ENCODE measurements around the gene DPYD.

The DPYD gene

GRCh38 chr1:97412737-97413136 lies 508.1 kb downstream of the DPYD start:
- Histone ChIP-seq H3K9me3 (ENCODE audit: control insufficient read depth, insufficient read depth, low read length) (no peaks in the 10 kb centered on the region), H3K36me3 (ENCODE audit: control insufficient read depth, insufficient read depth, low read length) (no peaks in the 10 kb centered on the region), H3K27me3 (ENCODE audit: control insufficient read depth, insufficient read depth, low read length) (no peaks in the 10 kb centered on the region), H3K9ac (ENCODE audit: low read depth, low read length) (no peak overlapping the region), H3K4me1 (ENCODE audit: control insufficient read depth, insufficient read depth, low read length) (no peaks in the 10 kb centered on the region), H3K4me3 (ENCODE audit: low read depth, low read length) (no peak overlapping the region)

- Histone ChIP-seq H3K4me3 (ENCODE audit: low read depth, low read length) (no peak overlapping the region), H3K36me3 (ENCODE audit: control insufficient read depth, insufficient read depth, low read length) (no peaks in the 10 kb centered on the region), H3K9ac (ENCODE audit: low read depth, low read length) (no peak overlapping the region), H3K4me1 (ENCODE audit: control insufficient read depth, insufficient read depth, low read length) (no peaks in the 10 kb centered on the region), H3K9me3 (ENCODE audit: control insufficient read depth, insufficient read depth, low read length) (no peaks in the 10 kb centered on the region), H3K27me3 (ENCODE audit: control insufficient read depth, insufficient read depth, low read length) (no peaks in the 10 kb centered on the region)
Observed at GRCh38 chr1:97412166-97412565, 508.7 kb downstream of the DPYD start.

- Histone ChIP-seq H3K9me3 (ENCODE audit: control insufficient read depth, insufficient read depth, low read length) (no peaks in the 10 kb centered on the region), H3K4me1 (ENCODE audit: control insufficient read depth, insufficient read depth, low read length) (no peaks in the 10 kb centered on the region), H3K27me3 (ENCODE audit: control insufficient read depth, insufficient read depth, low read length) (no peaks in the 10 kb centered on the region), H3K9ac (ENCODE audit: low read depth, low read length) (no peak overlapping the region), H3K4me3 (ENCODE audit: low read depth, low read length) (no peak overlapping the region), H3K36me3 (ENCODE audit: control insufficient read depth, insufficient read depth, low read length) (no peaks in the 10 kb centered on the region)
Observed at GRCh38 chr1:97396463-97396862, 524.4 kb downstream of the DPYD start.

GRCh38 chr1:97392701-97393100 lies 528.1 kb downstream of the DPYD start:
- H3K9me3 ChIP-seq (ENCODE audit: control insufficient read depth, insufficient read depth, low read length), result no peaks in the 10 kb centered on the region
- no peaks in the 10 kb centered on the region for H3K36me3 ChIP-seq (ENCODE audit: control insufficient read depth, insufficient read depth, low read length)

GRCh38 chr1:97385536-97386277 lies 535.1 kb downstream of the DPYD start:
- no peaks in the 10 kb centered on the region for H3K9me3 ChIP-seq (ENCODE audit: control insufficient read depth, insufficient read depth, low read length)
- no peaks in the 10 kb centered on the region for H3K27me3 ChIP-seq (ENCODE audit: control insufficient read depth, insufficient read depth, low read length)
- H3K36me3 ChIP-seq (ENCODE audit: control insufficient read depth, insufficient read depth, low read length), result no peaks in the 10 kb centered on the region
- H3K9ac ChIP-seq (ENCODE audit: low read depth, low read length), result no peak overlapping the region
- H3K4me3 ChIP-seq (ENCODE audit: low read depth, low read length), result no peak overlapping the region
- H3K4me1 ChIP-seq (ENCODE audit: control insufficient read depth, insufficient read depth, low read length), result no peaks in the 10 kb centered on the region

More at GRCh38 chr1:97392701-97393100, 528.1 kb downstream of the DPYD start:
- H3K27me3 ChIP-seq (ENCODE audit: control insufficient read depth, insufficient read depth, low read length), result no peaks in the 10 kb centered on the region
- H3K4me3 ChIP-seq (ENCODE audit: low read depth, low read length), result no peak overlapping the region
- no peaks in the 10 kb centered on the region for H3K4me1 ChIP-seq (ENCODE audit: control insufficient read depth, insufficient read depth, low read length)
- H3K9ac ChIP-seq (ENCODE audit: low read depth, low read length), result no peak overlapping the region

- Histone ChIP-seq H3K27me3 (ENCODE audit: control insufficient read depth, insufficient read depth, low read length) (no peaks in the 10 kb centered on the region), H3K9ac (ENCODE audit: low read depth, low read length) (no peak overlapping the region), H3K9me3 (ENCODE audit: control insufficient read depth, insufficient read depth, low read length) (no peaks in the 10 kb centered on the region), H3K36me3 (ENCODE audit: control insufficient read depth, insufficient read depth, low read length) (no peaks in the 10 kb centered on the region), H3K4me1 (ENCODE audit: control insufficient read depth, insufficient read depth, low read length) (no peaks in the 10 kb centered on the region), H3K4me3 (ENCODE audit: low read depth, low read length) (no peak overlapping the region)
Observed at GRCh38 chr1:97384294-97384968, 536.4 kb downstream of the DPYD start.

GRCh38 chr1:97383797-97384196 lies 537.0 kb downstream of the DPYD start:
- Histone ChIP-seq H3K4me1 (ENCODE audit: control insufficient read depth, insufficient read depth, low read length) (no peaks in the 10 kb centered on the region), H3K9ac (ENCODE audit: low read depth, low read length) (no peak overlapping the region), H3K9me3 (ENCODE audit: control insufficient read depth, insufficient read depth, low read length) (no peaks in the 10 kb centered on the region), H3K4me3 (ENCODE audit: low read depth, low read length) (no peak overlapping the region), H3K27me3 (ENCODE audit: control insufficient read depth, insufficient read depth, low read length) (no peaks in the 10 kb centered on the region), H3K36me3 (ENCODE audit: control insufficient read depth, insufficient read depth, low read length) (no peaks in the 10 kb centered on the region)

GRCh38 chr1:97382206-97382605 lies 538.6 kb downstream of the DPYD start:
- no peaks in the 10 kb centered on the region for H3K9me3 ChIP-seq (ENCODE audit: control insufficient read depth, insufficient read depth, low read length)
- H3K4me3 ChIP-seq (ENCODE audit: low read depth, low read length), result no peak overlapping the region
- no peaks in the 10 kb centered on the region for H3K36me3 ChIP-seq (ENCODE audit: control insufficient read depth, insufficient read depth, low read length)
- no peaks in the 10 kb centered on the region for H3K27me3 ChIP-seq (ENCODE audit: control insufficient read depth, insufficient read depth, low read length)
- no peak overlapping the region for H3K9ac ChIP-seq (ENCODE audit: low read depth, low read length)
- no peaks in the 10 kb centered on the region for H3K4me1 ChIP-seq (ENCODE audit: control insufficient read depth, insufficient read depth, low read length)

GRCh38 chr1:97379387-97380075 lies 541.3 kb downstream of the DPYD start:
- H3K27me3 ChIP-seq (ENCODE audit: control insufficient read depth, insufficient read depth, low read length), result no peaks in the 10 kb centered on the region
- H3K4me1 ChIP-seq (ENCODE audit: control insufficient read depth, insufficient read depth, low read length), result no peaks in the 10 kb centered on the region
- H3K9me3 ChIP-seq (ENCODE audit: control insufficient read depth, insufficient read depth, low read length), result no peaks in the 10 kb centered on the region
- no peak overlapping the region for H3K4me3 ChIP-seq (ENCODE audit: low read depth, low read length)
- H3K36me3 ChIP-seq (ENCODE audit: control insufficient read depth, insufficient read depth, low read length), result no peaks in the 10 kb centered on the region
- no peak overlapping the region for H3K9ac ChIP-seq (ENCODE audit: low read depth, low read length)

GRCh38 chr1:97378596-97378995 lies 542.2 kb downstream of the DPYD start:
- Histone ChIP-seq H3K9me3 (ENCODE audit: control insufficient read depth, insufficient read depth, low read length) (no peaks in the 10 kb centered on the region), H3K9ac (ENCODE audit: low read depth, low read length) (no peak overlapping the region), H3K27me3 (ENCODE audit: control insufficient read depth, insufficient read depth, low read length) (no peaks in the 10 kb centered on the region), H3K4me1 (ENCODE audit: control insufficient read depth, insufficient read depth, low read length) (no peaks in the 10 kb centered on the region), H3K36me3 (ENCODE audit: control insufficient read depth, insufficient read depth, low read length) (no peaks in the 10 kb centered on the region), H3K4me3 (ENCODE audit: low read depth, low read length) (no peak overlapping the region)

GRCh38 chr1:97377432-97378034 lies 543.3 kb downstream of the DPYD start:
- H3K9ac ChIP-seq (ENCODE audit: low read depth, low read length), result no peak overlapping the region
- H3K9me3 ChIP-seq (ENCODE audit: control insufficient read depth, insufficient read depth, low read length), result no peaks in the 10 kb centered on the region
- no peaks in the 10 kb centered on the region for H3K27me3 ChIP-seq (ENCODE audit: control insufficient read depth, insufficient read depth, low read length)
- no peaks in the 10 kb centered on the region for H3K4me1 ChIP-seq (ENCODE audit: control insufficient read depth, insufficient read depth, low read length)
- no peaks in the 10 kb centered on the region for H3K36me3 ChIP-seq (ENCODE audit: control insufficient read depth, insufficient read depth, low read length)
- H3K4me3 ChIP-seq (ENCODE audit: low read depth, low read length), result no peak overlapping the region

Data from iPS-15b (cell line).